RWPE2 (cell line): ENCODE results near the gene CA10.

Experiments used
- ATAC-seq: fragments of 200-7000 bp; cut with Tn5 transposase; 3 replicates; pipeline ENCODE4 v1.9.1; 2021; ENCODE audit warnings: low read depth
- DNase-seq: peaks from one replicate; pipeline ENCODE4 v3.0.0-alpha.2; 2020; ENCODE audit warnings: low spot score
- H3K27ac ChIP-seq: fragments of 450-650 bp; 2 replicates; pipeline ENCODE4 v1.5.1; 2017; ENCODE audit warnings: mild to moderate bottlenecking; ENCODE audit not compliant: poor library complexity, severe bottlenecking
- H3K27me3 ChIP-seq: fragments of 250-450 bp; sonication (Bioruptor Pico); 2 replicates; pipeline ENCODE4 v1.5.1; 2021; ENCODE audit warnings: mild to moderate bottlenecking, moderate library complexity; ENCODE audit not compliant: insufficient read depth, poor library complexity, severe bottlenecking
- H3K36me3 ChIP-seq: fragments of 250-450 bp; sonication (Bioruptor Pico); 2 replicates; pipeline ENCODE4 v1.5.1; 2020; ENCODE audit warnings: low read depth, mild to moderate bottlenecking, moderate library complexity
- H3K4me1 ChIP-seq: fragments of 250-450 bp; sonication (Bioruptor Pico); 2 replicates; pipeline ENCODE4 v1.5.1; 2021; ENCODE audit warnings: mild to moderate bottlenecking, moderate library complexity; ENCODE audit not compliant: insufficient read depth, poor library complexity, severe bottlenecking
- H3K4me3 ChIP-seq: fragments of 250-450 bp; sonication (Bioruptor Pico); 2 replicates; pipeline ENCODE4 v1.5.1; 2021; ENCODE audit warnings: mild to moderate bottlenecking, moderate library complexity; ENCODE audit not compliant: severe bottlenecking
- H3K9me3 ChIP-seq: fragments of 250-450 bp; sonication (Bioruptor Pico); 2 replicates; pipeline ENCODE4 v1.5.1; 2021; ENCODE audit warnings: mild to moderate bottlenecking, moderate library complexity; ENCODE audit not compliant: severe bottlenecking
- TF ChIP-seq, protein P1 (sequence below): fragments of 450-650 bp; IDR thresholded peaks from one replicate; pipeline ENCODE4 v1.5.1; 2017; ENCODE audit warnings: mild to moderate bottlenecking, moderate library complexity; ENCODE audit not compliant: poor library complexity, severe bottlenecking

CA10 gene

DNA sequence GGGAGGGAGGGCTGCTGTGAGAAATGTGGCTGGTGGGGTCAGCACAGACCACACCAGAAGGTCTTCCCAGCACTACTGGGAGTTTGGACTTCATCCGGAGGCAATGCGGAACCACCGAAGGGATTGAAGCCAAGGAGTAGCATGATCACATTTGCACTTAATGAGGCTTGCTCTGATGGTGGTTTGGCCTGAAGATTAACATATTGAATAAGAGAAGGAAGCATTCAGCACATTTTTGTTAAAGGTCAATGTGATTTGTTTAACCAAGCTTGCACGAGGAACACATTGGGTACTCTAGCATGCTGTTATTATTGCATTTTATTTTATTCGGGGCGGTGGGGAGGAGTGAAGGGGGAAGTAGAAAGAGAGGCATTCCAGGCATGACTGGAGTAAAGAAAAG is 519.5 kb downstream of the CA10 start:
- Histone ChIP-seq H3K27ac (no peak overlapping the region), H3K27me3 (no peaks in the 10 kb centered on the region), H3K9me3 (no peaks in the 10 kb centered on the region), H3K36me3 (no peaks in the 10 kb centered on the region), H3K4me1 (peaks cover 4% of the 10 kb centered on the region), H3K4me3 (no peak overlapping the region)
- TF ChIP-seq, protein P1, sequence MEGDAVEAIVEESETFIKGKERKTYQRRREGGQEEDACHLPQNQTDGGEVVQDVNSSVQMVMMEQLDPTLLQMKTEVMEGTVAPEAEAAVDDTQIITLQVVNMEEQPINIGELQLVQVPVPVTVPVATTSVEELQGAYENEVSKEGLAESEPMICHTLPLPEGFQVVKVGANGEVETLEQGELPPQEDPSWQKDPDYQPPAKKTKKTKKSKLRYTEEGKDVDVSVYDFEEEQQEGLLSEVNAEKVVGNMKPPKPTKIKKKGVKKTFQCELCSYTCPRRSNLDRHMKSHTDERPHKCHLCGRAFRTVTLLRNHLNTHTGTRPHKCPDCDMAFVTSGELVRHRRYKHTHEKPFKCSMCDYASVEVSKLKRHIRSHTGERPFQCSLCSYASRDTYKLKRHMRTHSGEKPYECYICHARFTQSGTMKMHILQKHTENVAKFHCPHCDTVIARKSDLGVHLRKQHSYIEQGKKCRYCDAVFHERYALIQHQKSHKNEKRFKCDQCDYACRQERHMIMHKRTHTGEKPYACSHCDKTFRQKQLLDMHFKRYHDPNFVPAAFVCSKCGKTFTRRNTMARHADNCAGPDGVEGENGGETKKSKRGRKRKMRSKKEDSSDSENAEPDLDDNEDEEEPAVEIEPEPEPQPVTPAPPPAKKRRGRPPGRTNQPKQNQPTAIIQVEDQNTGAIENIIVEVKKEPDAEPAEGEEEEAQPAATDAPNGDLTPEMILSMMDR = no peak
- ATAC-seq = no peak
- DNase-seq = no peak

DNA sequence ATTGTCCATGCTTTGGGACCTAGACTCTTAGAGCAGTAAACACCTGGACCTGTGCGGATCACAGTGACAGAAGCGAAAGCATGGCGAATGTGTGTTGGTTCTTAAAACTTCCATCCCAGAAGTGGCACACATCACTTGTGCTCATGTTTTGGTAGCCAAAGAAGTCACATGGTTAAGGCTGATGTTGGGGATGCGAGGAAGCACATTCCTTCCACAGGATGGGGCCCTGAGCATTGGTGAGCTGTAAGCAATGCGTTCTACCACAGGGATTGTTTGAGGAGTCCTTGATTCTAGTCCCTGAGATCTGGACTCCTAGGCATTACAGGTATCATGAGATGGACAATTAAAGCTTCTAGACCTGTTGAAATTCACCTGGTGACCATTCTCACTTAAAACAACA is 522.2 kb downstream of the CA10 start:
- Histone ChIP-seq H3K27ac (no peak overlapping the region), H3K4me1 (peaks cover 4% of the 10 kb centered on the region), H3K27me3 (no peaks in the 10 kb centered on the region), H3K4me3 (no peak overlapping the region), H3K9me3 (no peaks in the 10 kb centered on the region), H3K36me3 (no peaks in the 10 kb centered on the region)
- ATAC-seq (no peak), DNase-seq (no peak)
- TF ChIP-seq, protein P1 = peak; percentile 18

DNA sequence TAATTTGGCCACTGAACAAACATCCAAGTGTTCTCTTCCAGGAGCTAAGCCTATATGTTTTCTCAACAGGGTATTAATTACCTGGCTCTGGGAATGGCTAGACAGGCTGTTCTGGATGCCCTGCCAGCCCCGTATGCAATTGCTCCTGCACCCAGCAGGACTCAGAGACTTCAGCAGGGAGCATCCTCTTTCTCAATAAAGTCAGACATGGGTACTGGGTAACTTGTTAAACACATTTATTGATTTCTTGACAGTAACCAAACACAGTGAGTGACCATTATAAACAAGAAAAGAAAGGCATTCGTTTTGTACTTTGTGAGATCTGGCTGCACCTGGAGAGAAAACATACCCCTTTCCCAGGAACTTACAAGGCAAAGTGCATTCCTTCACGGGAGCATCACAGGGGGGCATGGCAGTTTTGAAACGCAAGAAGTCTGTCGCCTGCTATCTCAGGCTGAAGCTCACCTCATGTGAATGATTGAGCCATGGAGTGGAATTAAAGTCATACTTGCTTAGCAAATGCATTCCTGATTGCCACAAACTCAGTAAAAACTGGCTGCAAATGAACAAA is 528.3 kb downstream of the CA10 start:
- Histone ChIP-seq H3K4me3 (no peak overlapping the region), H3K9me3 (no peaks in the 10 kb centered on the region), H3K27me3 (peaks cover 2% of the 10 kb centered on the region), H3K4me1 (no peaks in the 10 kb centered on the region), H3K27ac (no peak overlapping the region), H3K36me3 (no peaks in the 10 kb centered on the region)
- DNase-seq (no peak), ATAC-seq (no peak)
- TF ChIP-seq, protein P1 = no peak

DNA sequence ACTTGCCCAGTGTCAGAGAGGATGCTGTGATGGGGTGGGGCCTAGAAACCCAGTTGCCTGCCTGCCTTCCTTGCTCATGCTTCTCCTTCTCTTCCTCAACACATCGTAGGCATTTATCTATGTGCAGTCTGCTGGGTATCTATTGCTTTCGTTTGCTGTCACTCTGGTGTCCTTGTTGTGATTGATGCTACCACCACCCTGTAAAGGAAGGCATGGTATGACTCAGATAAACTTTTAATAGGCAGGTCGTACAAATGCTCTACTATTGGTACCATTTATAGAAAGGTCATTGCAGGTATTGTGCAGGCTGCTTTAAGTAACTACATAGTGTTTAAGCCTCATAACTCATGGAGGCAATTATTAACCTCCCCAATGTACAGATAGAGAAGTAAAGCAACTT is 529.3 kb downstream of the CA10 start:
- ATAC-seq (no peak), DNase-seq (no peak)
- no peaks in the 10 kb centered on the region for H3K9me3 ChIP-seq
- H3K4me3 ChIP-seq = no peak overlapping the region
- no peaks in the 10 kb centered on the region for H3K4me1 ChIP-seq
- H3K36me3 ChIP-seq = no peaks in the 10 kb centered on the region
- TF ChIP-seq, protein P1 = no peak
- H3K27ac ChIP-seq = no peak overlapping the region
- H3K27me3 ChIP-seq = peaks cover 2% of the 10 kb centered on the region

DNA sequence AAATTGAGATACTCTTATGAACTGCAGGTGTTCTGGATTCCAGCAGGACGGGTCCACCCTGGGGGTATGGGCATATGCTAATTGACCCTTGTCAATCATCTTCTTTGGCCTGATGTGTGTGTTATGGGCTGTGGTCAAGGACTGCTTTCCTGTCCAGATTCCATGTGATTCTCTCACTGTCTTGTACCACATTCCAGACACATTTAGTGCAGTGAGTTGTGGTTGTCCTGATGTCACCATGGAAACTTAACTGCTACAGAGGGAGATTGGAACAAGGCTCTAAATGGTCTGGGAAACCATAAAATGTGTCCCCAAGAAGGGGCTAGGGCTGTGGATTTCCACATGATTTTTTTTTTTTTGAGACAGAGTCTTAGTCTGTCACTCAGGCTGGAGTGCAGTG is 530.7 kb downstream of the CA10 start:
- DNase-seq (no peak), ATAC-seq (no peak)
- no peaks in the 10 kb centered on the region for H3K36me3 ChIP-seq
- TF ChIP-seq, protein P1 = no peak
- no peak overlapping the region for H3K4me3 ChIP-seq
- H3K27me3 ChIP-seq = peaks cover 5% of the 10 kb centered on the region
- no peaks in the 10 kb centered on the region for H3K9me3 ChIP-seq
- H3K27ac ChIP-seq = no peak overlapping the region
- no peaks in the 10 kb centered on the region for H3K4me1 ChIP-seq
